WTC11 (cell line): ENCODE results near the gene MYO16. TPM values are rescaled to one million over a fixed set of nuclear protein-coding genes. Genes with fewer than 3 reads are reported as not detected.

Source experiments
- ATAC-seq: fragments of 200-7000 bp; cut with Tn5 transposase; 2 replicates; pipeline ENCODE4 v1.10.0; 2021; ENCODE audit warnings: mild to moderate bottlenecking, moderate library complexity
- CTCF ChIA-PET: fragments of 300-600 bp; sonication (Branson Sonifier 250); formaldehyde crosslinking; loops from one replicate; lab custom pipeline; 2021; ENCODE audit warnings: antibody characterized with exemption; lab: Charles Lee
- POLR2A ChIA-PET: fragments of 350-600 bp; sonication (Branson Sonifier 250); formaldehyde crosslinking; loops from one replicate; lab custom pipeline; 2021; ENCODE audit warnings: antibody characterized with exemption; lab: Charles Lee
- DNase-seq: peaks from one replicate; pipeline ENCODE4 v3.0.0; 2021; ENCODE audit warnings: low spot score
- H3K27ac Mint-ChIP-seq: 2 replicates; pipeline ENCODE4 v1.8.0; 2021; ENCODE audit warnings: mixed read lengths
- H3K27me3 Mint-ChIP-seq: 2 replicates; pipeline ENCODE4 v1.8.0; 2021; ENCODE audit warnings: low read depth, mild to moderate bottlenecking, moderate library complexity, mixed read lengths
- H3K36me3 Mint-ChIP-seq: 2 replicates; pipeline ENCODE4 v1.8.0; 2021; ENCODE audit warnings: mixed read lengths
- H3K4me1 Mint-ChIP-seq: 2 replicates; pipeline ENCODE4 v1.8.0; 2022; ENCODE audit warnings: mixed read lengths
- H3K4me3 Mint-ChIP-seq: 2 replicates; pipeline ENCODE4 v1.8.0; 2021; ENCODE audit warnings: mild to moderate bottlenecking, moderate library complexity, mixed read lengths
- H3K9me3 Mint-ChIP-seq: 2 replicates; pipeline ENCODE4 v1.8.0; 2021; ENCODE audit warnings: mixed read lengths
- ATF6 ChIP-seq: sonication (generic); formaldehyde crosslinking; IDR thresholded peaks from 2 replicates; pipeline ENCODE4 v1.8.1; 2023; ENCODE audit warnings: mild to moderate bottlenecking, missing genetic modification reagents
- CBFB ChIP-seq: sonication (generic); formaldehyde crosslinking; IDR thresholded peaks from 2 replicates; pipeline ENCODE4 v1.8.1; 2022; ENCODE audit warnings: mild to moderate bottlenecking, low read depth, missing genetic modification reagents
- ELF4 ChIP-seq: sonication (generic); formaldehyde crosslinking; IDR thresholded peaks from 2 replicates; pipeline ENCODE4 v1.8.1; 2022; ENCODE audit warnings: low read depth, mild to moderate bottlenecking, moderate library complexity, missing genetic modification reagents
- ETV6 ChIP-seq: sonication (generic); formaldehyde crosslinking; IDR thresholded peaks from 2 replicates; pipeline ENCODE4 v1.8.1; 2022; ENCODE audit warnings: mild to moderate bottlenecking, missing genetic modification reagents
- GRHL2 ChIP-seq: fragments of 250-450 bp; sonication (Bioruptor Pico); IDR thresholded peaks from 2 replicates; pipeline ENCODE4 v1.8.0; 2022; ENCODE audit warnings: mild to moderate bottlenecking, moderate library complexity; ENCODE audit not compliant: insufficient replicate concordance, severe bottlenecking
- HMGA2 ChIP-seq: fragments of 250-450 bp; sonication (Bioruptor Pico); IDR thresholded peaks from 2 replicates; pipeline ENCODE4 v1.4.0; 2021; ENCODE audit warnings: mild to moderate bottlenecking, moderate library complexity
- HMGXB4 ChIP-seq: sonication (generic); formaldehyde crosslinking; IDR thresholded peaks from 2 replicates; pipeline ENCODE4 v1.8.1; 2023; ENCODE audit warnings: mild to moderate bottlenecking, moderate library complexity, missing genetic modification reagents
- IRF2 ChIP-seq: sonication (generic); formaldehyde crosslinking; IDR thresholded peaks from 2 replicates; pipeline ENCODE4 v1.8.0; 2022; ENCODE audit warnings: low read depth, missing genetic modification reagents, borderline replicate concordance
- JAZF1 ChIP-seq: fragments of 250-450 bp; sonication (Bioruptor Pico); IDR thresholded peaks from 2 replicates; pipeline ENCODE4 v1.9.0; 2021; ENCODE audit warnings: moderate library complexity, mild to moderate bottlenecking, inconsistent platforms
- JUN ChIP-seq: sonication (generic); formaldehyde crosslinking; IDR thresholded peaks from 2 replicates; pipeline ENCODE4 v1.8.0; 2023; ENCODE audit warnings: mild to moderate bottlenecking, missing genetic modification reagents
- PRDM15 ChIP-seq: sonication (generic); formaldehyde crosslinking; IDR thresholded peaks from 2 replicates; pipeline ENCODE4 v1.8.0; 2022; ENCODE audit warnings: missing genetic modification reagents
- SMAD4 ChIP-seq: sonication (generic); formaldehyde crosslinking; IDR thresholded peaks from 2 replicates; pipeline ENCODE4 v1.8.0; 2022; ENCODE audit warnings: mild to moderate bottlenecking, missing genetic modification reagents
- SP1 ChIP-seq: sonication (generic); formaldehyde crosslinking; conservative IDR thresholded peaks from 2 replicates; pipeline ENCODE4 v1.8.1; 2022; ENCODE audit warnings: missing genetic modification reagents
- ZBTB21 ChIP-seq: sonication (generic); formaldehyde crosslinking; IDR thresholded peaks from 2 replicates; pipeline ENCODE4 v1.8.1; 2023; ENCODE audit warnings: mild to moderate bottlenecking, missing genetic modification reagents, borderline replicate concordance
- ZBTB43 ChIP-seq: sonication (generic); formaldehyde crosslinking; IDR thresholded peaks from 2 replicates; pipeline ENCODE4 v1.8.1; 2023; ENCODE audit warnings: mild to moderate bottlenecking, missing genetic modification reagents
- ZNF121 ChIP-seq: sonication (generic); formaldehyde crosslinking; IDR thresholded peaks from 2 replicates; pipeline ENCODE4 v1.8.0; 2023; ENCODE audit warnings: missing genetic modification reagents
- ZNF219 ChIP-seq: sonication (generic); formaldehyde crosslinking; IDR thresholded peaks from 2 replicates; pipeline ENCODE4 v1.8.0; 2023; ENCODE audit warnings: missing genetic modification reagents, mild to moderate bottlenecking, borderline replicate concordance
- ZNF281 ChIP-seq: sonication (generic); formaldehyde crosslinking; IDR thresholded peaks from 2 replicates; pipeline ENCODE4 v1.8.0; 2023; ENCODE audit warnings: mild to moderate bottlenecking, missing genetic modification reagents
- ZNF416 ChIP-seq: fragments of 250-450 bp; sonication (Bioruptor Pico); IDR thresholded peaks from 2 replicates; pipeline ENCODE4 v1.9.0; 2021; ENCODE audit warnings: mild to moderate bottlenecking, inconsistent platforms
- ZSCAN18 ChIP-seq: fragments of 250-450 bp; sonication (Bioruptor Pico); IDR thresholded peaks from 2 replicates; pipeline ENCODE4 v2.1.2; 2022; ENCODE audit warnings: mild to moderate bottlenecking, moderate library complexity
- total RNA-seq: library from RNA; stranded (reverse); gene quantifications from 3 replicates; pipeline ENCODE4 v1.2.3, GENCODE V29; 2021
- TF ChIP-seq, protein P1 (sequence below): sonication (generic); formaldehyde crosslinking; IDR thresholded peaks from 2 replicates; pipeline ENCODE4 v1.8.0; 2022; ENCODE audit warnings: mild to moderate bottlenecking, missing genetic modification reagents
- TF ChIP-seq, protein P2 (sequence below): sonication (generic); formaldehyde crosslinking; conservative IDR thresholded peaks from 2 replicates; pipeline ENCODE4 v1.8.1; 2022; ENCODE audit warnings: mild to moderate bottlenecking, missing genetic modification reagents

MYO16 gene
- total RNA-seq, 1 experiment from 2014 or later = 0.09 TPM

GRCh38 chr13:109087916-109088623, 458.7 kb downstream of the MYO16 start:
- Mint-ChIP-seq H3K4me3 (no peak overlapping the region), H3K4me1 (peaks cover 10% of the 10 kb centered on the region), H3K36me3 (peaks cover 3% of the 10 kb centered on the region; the same call in 1 of the 2 replicates), H3K9me3 (peaks cover 12% of the 10 kb centered on the region), H3K27me3 (no peaks in the 10 kb centered on the region), H3K27ac (0 out of 2 replicates have a peak overlapping the region, but pooled peaks have one; percentile 7)
- DNase-seq = no peak
- TF ChIP-seq ZSCAN18 = no peak
- no peak for TF ChIP-seq ZBTB43
- TF ChIP-seq, protein P1, sequence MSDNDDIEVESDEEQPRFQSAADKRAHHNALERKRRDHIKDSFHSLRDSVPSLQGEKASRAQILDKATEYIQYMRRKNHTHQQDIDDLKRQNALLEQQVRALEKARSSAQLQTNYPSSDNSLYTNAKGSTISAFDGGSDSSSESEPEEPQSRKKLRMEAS (CRISPR knock-in tag) = no peak
- TF ChIP-seq JUN = no peak
- TF ChIP-seq ETV6 (CRISPR knock-in tag) = no peak
- TF ChIP-seq HMGA2 (CRISPR knock-in tag) = no peak
- TF ChIP-seq SMAD4 (CRISPR knock-in tag) = no peak
- ChIA-PET POLR2A (no interaction called here), CTCF (interaction anchor here (0.7 kb wide), 1 partner anchor 1002 kb away, joined by 3 read pairs; no protein-coding TSS in a partner anchor)
- ATAC-seq = no peak; the same call in 1 of the 2 replicates

- no peak overlapping the region for H3K27ac Mint-ChIP-seq
Observed at GRCh38 chr13:109088624-109088917, 459.2 kb downstream of the MYO16 start.

More at GRCh38 chr13:109088624-109088917, 459.2 kb downstream of the MYO16 start:
- peak; percentile 57 for ATAC-seq
- ChIA-PET CTCF (interaction anchor here (0.7 kb wide), 1 partner anchor 1001 kb away, joined by 3 read pairs; no protein-coding TSS in a partner anchor), POLR2A (no interaction called here)
- no peak for DNase-seq
- Mint-ChIP-seq H3K4me3 (no peak overlapping the region), H3K36me3 (peaks cover 3% of the 10 kb centered on the region; the same call in 1 of the 2 replicates), H3K9me3 (peaks cover 15% of the 10 kb centered on the region), H3K27me3 (no peaks in the 10 kb centered on the region), H3K4me1 (peaks cover 10% of the 10 kb centered on the region)
- TF ChIP-seq HMGXB4 (CRISPR knock-in tag) (no peak), ZNF416 (no peak), ATF6 (no peak), CBFB (CRISPR knock-in tag) (no peak), GRHL2 (CRISPR knock-in tag) (no peak), PRDM15 (CRISPR knock-in tag) (no peak), ZNF281 (CRISPR knock-in tag) (no peak), JAZF1 (no peak), ZBTB21 (CRISPR knock-in tag) (no peak), ELF4 (CRISPR knock-in tag) (no peak), SP1 (CRISPR knock-in tag) (no peak), ZNF219 (no peak), IRF2 (CRISPR knock-in tag) (no peak), ZNF121 (CRISPR knock-in tag) (no peak)
- TF ChIP-seq, protein P2, sequence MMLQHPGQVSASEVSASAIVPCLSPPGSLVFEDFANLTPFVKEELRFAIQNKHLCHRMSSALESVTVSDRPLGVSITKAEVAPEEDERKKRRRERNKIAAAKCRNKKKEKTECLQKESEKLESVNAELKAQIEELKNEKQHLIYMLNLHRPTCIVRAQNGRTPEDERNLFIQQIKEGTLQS (CRISPR knock-in tag) = no peak
